Activated gamma-delta T cell treated with Interleukin-2 at 50 U/mL for 16 hours (primary cell): Measurements from ENCODE around the gene YKT6.

Source experiments
- DNase-seq: peaks from one replicate; pipeline ENCODE4 v3.0.0-alpha.2; 2020

YKT6 gene

GRCh38 chr7:44263326-44264082, 62.7 kb downstream of the YKT6 start:
- no peak for DNase-seq
